Left colon (tissue), 2 donors: ENCODE data around the gene BPIFB6. TPM values are rescaled to one million over a fixed set of nuclear protein-coding genes. Genes with fewer than 3 reads are reported as not detected.

ENCODE experiments used
- ATAC-seq: fragments of 200-7000 bp; cut with Tn5 transposase; one replicate; pipeline ENCODE4 v1.9.1; 2020; ENCODE audit warnings: mild to moderate bottlenecking, moderate library complexity
- DNase-seq, 2 donors: peaks; one replicate each; pipeline ENCODE4 v3.0.0-alpha.2; 2020
- intact Hi-C, 2 donors: fragments of 100-400 bp; cut with DNase I in 1 of 2; cut with micrococcal nuclease in 1 of 2; formaldehyde crosslinking; loops; one replicate each; pipeline versions ENCODE4 v1.11.2 to v1.14.0; 2022; cut with DNase I, micrococcal nuclease
- long read RNA-seq: library from polyadenylated mRNA; unstranded; transcript quantifications from one replicate; pipeline ENCODE4 v2.0.0, GENCODE V29; 2021
- total RNA-seq, 2 donors: library from RNA; stranded (reverse); fragmentation: NEBNext Ultra II Directional; extraction: Animal tissue kit (Norgen Biotek cat#: 25700); gene quantifications; one replicate each; pipeline ENCODE4 v1.2.1, GENCODE V29; 2021
- donor health status: DM: no; HTN: no; CAD: no.
- donor health status: DM: yes; HTN: yes; CAD: no.

BPIFB6 gene
- not detected for total RNA-seq
- long read RNA-seq = 0 reads

GRCh38 chr20:33031531-33031930 lies at the start of gene BPIFB6:
Gene BPIFB6, plus strand, starts transcription at chr20:33031648. Its CDS starts 0 bp downstream, at chr20:33031648.
- intact Hi-C loops = no loop called here
- DNase-seq (no peak), ATAC-seq (no peak)

DNA sequence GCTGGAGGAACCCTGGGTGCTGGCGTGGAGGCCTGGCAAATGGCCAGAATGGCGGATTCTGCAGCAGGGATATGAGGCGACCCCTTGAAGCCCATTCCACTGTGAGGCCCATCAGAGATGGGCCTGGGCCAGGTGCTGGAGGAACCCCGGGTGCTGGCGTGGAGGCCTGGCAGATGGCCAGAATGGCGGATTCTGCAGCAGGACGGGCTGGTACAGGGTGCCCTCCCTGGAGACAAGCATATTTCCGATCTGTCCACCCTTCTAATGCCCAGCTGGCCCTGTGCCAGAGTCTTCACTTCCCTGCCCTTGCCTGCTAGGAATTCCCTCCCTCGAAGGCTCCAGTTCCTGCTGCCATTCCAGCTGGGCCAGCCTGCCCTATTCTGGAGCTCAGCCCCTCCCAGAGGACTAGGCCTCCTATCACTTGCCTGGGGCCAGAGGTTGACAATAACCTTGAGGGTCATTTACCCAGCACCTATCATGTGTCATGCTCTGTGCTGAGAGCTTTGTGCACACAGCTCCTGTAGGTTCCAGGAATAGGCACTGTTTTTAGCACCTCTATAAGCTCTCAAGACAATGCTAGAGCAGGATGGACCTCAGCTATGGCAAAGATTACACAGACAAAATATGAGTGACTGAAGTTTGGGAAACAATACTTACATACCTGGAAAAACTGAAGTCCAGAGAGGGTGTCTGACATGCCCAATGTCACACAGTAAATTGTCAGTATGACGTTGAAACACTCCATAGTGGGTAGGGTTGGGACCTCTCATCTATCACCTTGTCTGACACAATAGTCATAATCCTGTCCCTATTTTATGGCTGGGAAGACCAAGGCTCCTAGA lies 48.6 kb upstream of the BPIFB6 start:
- ATAC-seq (no peak), DNase-seq (no peak)
- intact Hi-C loops = no loop called here

GRCh38 chr20:32983459-32984112 lies 47.9 kb upstream of the BPIFB6 start:
- DNase-seq (no peak), ATAC-seq (no peak)
- intact Hi-C loops = no loop called here

- DNase-seq (no peak), ATAC-seq (no peak)
- intact Hi-C loops = no loop called here
Measured at GRCh38 chr20:32984196-32984595, 47.3 kb upstream of the BPIFB6 start.

DNA sequence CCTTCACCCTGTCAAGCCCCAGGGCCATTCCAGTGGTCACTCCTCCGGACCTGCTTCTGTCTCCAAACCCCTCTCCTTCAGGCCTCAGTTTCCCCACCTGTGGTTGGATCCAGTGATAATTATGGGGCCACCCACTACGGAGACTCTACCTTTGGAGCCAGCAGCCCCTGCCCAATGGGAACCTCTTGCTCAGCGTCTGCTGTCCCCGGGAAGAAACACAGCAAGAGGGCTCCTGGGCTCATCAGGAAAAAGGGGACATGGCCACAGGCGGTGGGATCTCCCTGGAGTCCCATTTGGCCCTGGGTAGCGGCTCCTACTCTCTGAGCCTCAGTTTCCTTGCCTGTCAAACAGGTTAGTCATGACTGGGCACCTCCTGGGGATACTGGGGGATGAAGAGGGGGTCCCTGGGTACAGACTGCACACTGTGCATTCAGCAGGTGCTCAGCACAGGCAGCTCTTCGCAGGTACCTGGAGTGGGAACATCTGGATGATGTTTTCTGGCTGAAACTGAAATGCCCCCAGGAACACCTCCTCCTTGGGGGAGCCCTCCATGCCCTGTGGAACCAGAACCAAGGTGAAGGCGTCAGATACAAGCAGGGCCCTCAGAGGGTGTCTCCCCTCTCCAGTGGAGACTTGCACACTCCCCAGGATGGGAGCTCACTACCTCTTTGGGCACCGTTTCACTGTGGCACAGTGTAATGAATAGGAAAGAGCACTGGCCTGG lies 46.7 kb upstream of the BPIFB6 start:
- no peak for ATAC-seq
- intact Hi-C loops = no loop called here
- DNase-seq = no peak

DNA sequence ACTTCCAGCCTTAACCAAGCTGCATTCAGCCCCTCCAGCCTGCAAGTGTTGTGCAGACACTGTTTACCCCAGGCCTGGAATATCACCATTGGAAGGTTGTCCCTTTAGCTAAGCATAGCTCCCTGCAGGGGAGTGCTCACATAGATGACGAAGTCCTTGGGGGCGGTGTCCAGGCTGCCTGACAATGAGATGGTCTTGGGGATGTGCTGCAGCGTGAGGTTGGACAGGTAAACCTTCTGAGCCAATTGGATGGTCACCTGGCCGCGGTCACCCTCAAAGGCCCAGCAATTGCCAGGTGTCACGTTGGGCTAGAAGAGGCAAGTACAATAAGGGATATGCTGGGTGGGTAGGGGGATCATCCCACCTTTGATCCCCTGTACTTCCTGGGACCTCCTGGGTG lies 45.9 kb upstream of the BPIFB6 start:
- DNase-seq (no peak), ATAC-seq (no peak)
- intact Hi-C loops = no loop called here

DNA sequence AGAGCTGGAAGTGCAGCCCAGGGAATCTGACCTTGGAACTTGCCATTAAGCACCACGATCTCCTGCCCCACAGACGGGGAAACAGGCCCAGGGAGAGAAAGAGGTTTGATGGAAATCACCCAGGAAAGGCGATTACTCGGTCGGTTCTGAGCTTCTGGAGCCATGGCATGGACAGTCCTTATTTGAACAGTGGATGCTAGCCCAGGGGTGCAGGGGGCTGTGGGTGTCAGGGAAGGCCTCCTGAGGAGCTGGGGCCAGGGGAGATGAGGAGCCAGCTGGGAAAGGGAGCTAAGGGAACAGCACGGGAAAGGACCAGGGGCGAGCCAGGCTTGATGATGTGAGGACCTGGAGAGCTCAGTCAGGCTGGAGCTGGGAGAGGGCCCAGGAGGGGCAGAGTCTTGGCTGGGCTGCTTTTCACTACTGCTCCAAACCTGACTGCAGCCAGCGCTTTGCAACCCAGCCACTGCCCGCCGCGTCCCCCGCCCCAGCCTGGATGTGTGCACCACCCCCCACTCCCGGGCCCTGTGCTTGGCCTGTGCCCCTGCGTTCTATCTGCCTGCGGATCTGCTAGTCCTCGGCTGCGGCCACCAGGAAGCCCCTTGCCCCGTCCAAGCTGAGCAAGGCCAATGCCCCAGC lies 45.0 kb upstream of the BPIFB6 start:
- no peak for ATAC-seq
- DNase-seq = no peak
- intact Hi-C loops = no loop called here

DNA sequence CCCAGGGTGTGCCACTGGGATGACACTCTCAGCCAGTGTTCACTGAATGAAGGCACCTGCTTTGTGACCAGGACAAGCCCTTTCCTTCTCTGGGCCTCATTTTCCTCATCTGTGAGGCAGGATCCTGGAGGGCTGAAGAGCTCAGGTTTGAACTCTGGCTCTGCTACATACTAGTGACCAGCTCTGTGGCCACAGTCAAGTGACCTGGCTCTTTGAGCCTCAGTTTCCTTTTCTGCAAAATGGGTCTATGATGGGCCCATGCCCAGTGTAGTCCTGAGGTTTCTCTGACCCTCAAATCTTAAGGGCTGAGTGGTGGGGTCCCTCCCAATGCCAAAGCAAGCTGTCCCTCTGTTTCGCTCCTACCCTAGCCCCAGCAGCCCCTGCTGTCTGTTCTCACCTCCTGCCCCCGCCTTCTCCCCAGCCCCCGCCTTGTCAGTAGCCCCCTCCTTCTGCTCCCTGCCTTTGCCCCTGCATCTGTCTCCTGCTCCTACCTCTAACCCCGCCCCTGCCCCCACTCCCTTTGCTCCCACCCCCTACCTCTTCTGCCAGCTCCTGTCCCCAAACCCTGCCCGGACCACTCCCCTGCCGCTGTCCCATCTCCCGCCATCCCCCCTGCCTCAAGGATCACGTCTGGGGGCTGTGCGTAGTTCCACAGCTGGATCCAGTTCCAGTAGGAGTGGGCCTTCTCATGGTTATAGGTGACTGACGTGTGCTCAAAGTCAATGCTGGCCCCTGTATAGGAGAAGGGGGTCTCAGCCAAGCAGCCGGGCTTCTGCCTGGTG lies 44.2 kb upstream of the BPIFB6 start:
- ATAC-seq (no peak), DNase-seq (no peak)
- intact Hi-C loops = no loop called here

GRCh38 chr20:32988008-32988407 lies 43.4 kb upstream of the BPIFB6 start:
- intact Hi-C loops = no loop called here
- DNase-seq = no peak

GRCh38 chr20:32989507-32990283 lies 41.8 kb upstream of the BPIFB6 start:
- intact Hi-C loops = no loop called here
- no peak for DNase-seq
- ATAC-seq = no peak

More at GRCh38 chr20:32988008-32988407, 43.4 kb upstream of the BPIFB6 start:
- ATAC-seq = no peak

- ATAC-seq = no peak
- intact Hi-C loops = no loop called here
Measured at GRCh38 chr20:32990426-32990825, 41.0 kb upstream of the BPIFB6 start.

GRCh38 chr20:32991383-32991782 lies 40.1 kb upstream of the BPIFB6 start:
- DNase-seq (no peak), ATAC-seq (no peak)
- intact Hi-C loops = no loop called here

More at GRCh38 chr20:32990426-32990825, 41.0 kb upstream of the BPIFB6 start:
- DNase-seq = no peak

DNA sequence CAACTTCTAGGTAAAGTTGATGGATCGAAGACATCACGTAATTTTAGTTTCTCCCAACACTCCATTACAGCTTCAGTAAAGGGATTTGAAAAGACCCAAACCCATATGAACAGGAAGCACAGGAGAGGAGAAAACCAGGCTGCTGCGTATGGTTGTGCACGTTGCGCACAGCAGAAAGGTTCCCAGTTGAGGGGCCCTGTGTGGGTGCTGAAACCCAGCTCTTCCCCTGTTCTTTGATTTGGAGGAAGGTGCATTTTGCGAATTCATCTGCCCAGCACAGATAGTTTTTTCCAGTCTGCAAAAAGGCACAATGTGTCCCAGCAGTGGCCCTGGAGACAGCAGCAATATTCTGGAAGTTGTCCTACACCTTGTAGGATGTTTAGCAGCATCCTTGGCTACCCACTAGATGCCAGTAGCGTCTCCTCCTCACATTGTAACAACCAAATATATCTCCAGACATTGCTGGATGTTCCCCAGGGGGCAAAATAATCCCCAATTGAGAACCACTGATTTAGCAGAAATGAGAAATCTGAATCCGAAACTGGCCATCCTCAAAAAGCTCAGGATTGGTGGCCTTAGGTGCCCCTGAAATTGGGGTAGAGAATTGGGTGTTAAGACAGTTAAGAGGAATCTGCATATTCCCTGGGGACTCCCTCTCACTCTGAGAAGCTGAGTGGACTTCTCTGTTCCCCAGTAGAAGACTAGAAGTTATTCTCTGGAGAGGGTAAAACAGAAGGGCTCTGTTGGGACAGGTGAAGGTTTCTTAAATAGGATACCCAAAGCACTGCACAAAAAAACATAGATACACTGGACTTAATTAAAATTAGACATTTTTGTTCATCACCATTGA lies 39.4 kb upstream of the BPIFB6 start:
- intact Hi-C loops = no loop called here

GRCh38 chr20:32993496-32994050 lies 37.9 kb upstream of the BPIFB6 start:
- DNase-seq (no peak), ATAC-seq (no peak)
- intact Hi-C loops = no loop called here

More for the DNA sequence above, 39.4 kb upstream of the BPIFB6 start:
- ATAC-seq = no peak
- DNase-seq = no peak

DNA sequence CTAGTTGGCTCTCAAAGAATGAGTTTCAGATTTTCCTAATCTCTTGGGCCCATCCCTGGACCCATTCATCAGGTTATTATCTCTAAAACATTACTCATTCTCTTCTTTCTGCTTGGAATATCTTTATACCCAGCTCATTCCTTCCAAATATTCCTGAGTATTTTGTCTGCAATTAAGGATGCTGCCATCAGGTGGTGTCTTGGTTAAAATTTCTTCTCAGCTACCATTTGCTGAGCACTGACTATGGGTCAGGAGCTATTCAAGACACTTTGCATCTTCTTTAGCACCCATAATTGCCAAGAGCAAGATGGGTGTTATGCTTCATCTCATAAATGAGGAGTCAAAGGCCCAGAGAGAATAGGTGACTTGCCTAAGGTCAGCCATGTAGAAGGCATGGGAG lies 35.6 kb upstream of the BPIFB6 start:
- intact Hi-C loops = no loop called here

DNA sequence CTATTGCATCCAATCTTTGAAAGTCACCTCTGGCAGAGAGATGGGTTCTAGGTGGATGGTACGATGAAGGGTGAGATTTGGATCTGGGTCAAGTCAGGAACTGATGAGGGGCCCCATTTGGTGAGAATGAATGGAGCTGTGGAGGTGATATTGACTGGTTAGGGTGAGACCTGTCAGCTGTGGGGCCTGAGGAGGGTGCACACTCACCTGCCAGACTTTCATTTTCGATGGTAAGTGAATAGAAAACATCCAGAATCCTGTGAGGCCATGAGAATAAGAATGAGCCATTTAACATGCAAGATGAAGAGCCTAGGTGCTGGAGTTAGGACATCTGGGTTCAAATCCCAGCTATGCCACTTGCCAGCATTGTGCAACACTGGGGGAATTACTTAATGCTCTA lies 34.0 kb upstream of the BPIFB6 start:
- ATAC-seq (no peak), DNase-seq (no peak)
- intact Hi-C loops = no loop called here

More for the DNA sequence above, 35.6 kb upstream of the BPIFB6 start:
- ATAC-seq (no peak), DNase-seq (no peak)
